GM12878 (cell line): ENCODE data around the gene NSUN5. TPM values are rescaled to one million over a fixed set of nuclear protein-coding genes. Genes with fewer than 3 reads are reported as not detected.
A peak's percentile ranks its signal among the peaks of the same experiment; 100 is the strongest.

Source experiments
- ATAC-seq: fragments of 200-7000 bp; cut with Tn5 transposase; 3 replicates; pipeline ENCODE4 v1.9.1; 2020; ENCODE audit warnings: mild to moderate bottlenecking, moderate library complexity
- Bru-seq: library from RNA; stranded (reverse); fragments of 400-500 nt; gene quantifications from one replicate; lab custom pipeline; 2021; lab: Mats Ljungman, UMichigan
- BruChase-seq, 2 experiments: library from RNA; stranded (reverse); fragments of 400-500 nt; gene quantifications; one replicate each; lab custom pipeline; 2021; lab: Mats Ljungman, UMichigan
- BruUV-seq: library from RNA; stranded (reverse); fragments of 400-500 nt; replicated peaks from 2 replicates; lab custom pipeline; 2021; lab: Mats Ljungman, UMichigan
- CTCF ChIA-PET: fragments of 300-600 bp; sonication (Branson Sonifier 250); formaldehyde crosslinking; extraction: SDS; loops from one replicate; lab custom pipeline; 2021; ENCODE audit warnings: inconsistent platforms; lab: Yijun Ruan, JAX
- POLR2A ChIA-PET: fragments of 350-600 bp; formaldehyde crosslinking; extraction: SDS; loops from one replicate; lab custom pipeline; 2021; ENCODE audit warnings: inconsistent platforms; lab: Charles Lee
- RAD21 ChIA-PET: fragments of 300-600 bp; sonication (Branson Sonifier 250); formaldehyde crosslinking; loops from one replicate; lab custom pipeline; 2023; ENCODE audit warnings: antibody characterized with exemption; ENCODE audit not compliant: unreplicated experiment; lab: Charles Lee
- SMC1A ChIA-PET: fragments of 300-600 bp; sonication (Branson Sonifier 250); formaldehyde crosslinking; loops from one replicate; lab custom pipeline; 2023; ENCODE audit not compliant: unreplicated experiment, uncharacterized antibody; lab: Charles Lee
- DNase-seq: peaks from one replicate; pipeline ENCODE4 v3.0.0-alpha.2; 2011; ENCODE audit warnings: low read depth, low spot score
- FAIRE-seq: peaks from 3 replicates; lab custom pipeline; 2011; peaks lifted over from hg19 to GRCh38; lab: Jason Lieb, UNC
- H2AFZ ChIP-seq: 2 replicates; pipeline ENCODE4 v1.6.0; 2011; ENCODE audit warnings: low read depth, low read length, control low read depth; ENCODE audit not compliant: control insufficient read depth
- H3K27ac ChIP-seq: 2 replicates; pipeline ENCODE4 v1.5.1; 2011; ENCODE audit warnings: control low read depth; ENCODE audit not compliant: control insufficient read depth, insufficient read depth
- H3K27me3 ChIP-seq, 2 experiments: replicated peaks in 1 of 2; 2 replicates each; pipeline versions ENCODE4 v1.6.0 to v1.6.1; 2011; ENCODE audit warnings: low read length in 1 of 2; ENCODE audit not compliant: control insufficient read depth in 2 of 2, insufficient read depth in 2 of 2
- H3K36me3 ChIP-seq, 2 experiments: 2 replicates each; pipeline ENCODE4 v1.5.1; 2011; ENCODE audit warnings: low read length in 1 of 2; ENCODE audit not compliant: control insufficient read depth in 2 of 2, insufficient read depth in 2 of 2
- H3K4me1 ChIP-seq: 2 replicates; pipeline ENCODE4 v1.6.1; 2011; ENCODE audit warnings: mild to moderate bottlenecking, low read length, moderate library complexity, mixed read lengths; ENCODE audit not compliant: control insufficient read depth, insufficient read depth
- H3K4me2 ChIP-seq: 2 replicates; pipeline ENCODE4 v1.6.0; 2011; ENCODE audit warnings: control low read depth; ENCODE audit not compliant: control insufficient read depth, insufficient read depth
- H3K4me3 ChIP-seq: fragments of 200-600 bp; sonication (generic); 2 replicates; pipeline ENCODE4 v1.5.1; 2016
- H3K79me2 ChIP-seq: 2 replicates; pipeline ENCODE4 v1.6.0; 2011; ENCODE audit warnings: low read length; ENCODE audit not compliant: control insufficient read depth, insufficient read depth
- H3K9ac ChIP-seq: 2 replicates; pipeline ENCODE4 v1.8.0; 2011; ENCODE audit warnings: low read length, control low read depth, mixed read lengths; ENCODE audit not compliant: control insufficient read depth, insufficient read depth
- H3K9me3 ChIP-seq: replicated peaks from 3 replicates; pipeline ENCODE4 v1.5.1; 2011; ENCODE audit warnings: mild to moderate bottlenecking, low read length; ENCODE audit not compliant: control insufficient read depth, insufficient read depth
- H4K20me1 ChIP-seq: 2 replicates; pipeline ENCODE4 v1.6.0; 2011; ENCODE audit not compliant: control insufficient read depth, insufficient read depth
- CBX3 ChIP-seq: fragments of 200-600 bp; sonication (generic); IDR thresholded peaks from 2 replicates; pipeline ENCODE4 v1.6.1; 2016; ENCODE audit warnings: low read depth, borderline replicate concordance
- MYC ChIP-seq: IDR thresholded peaks from 2 replicates; pipeline ENCODE4 v1.6.1; 2011; ENCODE audit warnings: mild to moderate bottlenecking, low read length, moderate library complexity, inconsistent platforms; ENCODE audit not compliant: insufficient read depth, insufficient replicate concordance, insufficient read length, severe bottlenecking
- PML ChIP-seq: IDR thresholded peaks from 2 replicates; pipeline ENCODE4 v1.6.1; 2012; ENCODE audit warnings: low read length, inconsistent platforms
- PRDM15 ChIP-seq: fragments of 450-650 bp; formaldehyde crosslinking; IDR thresholded peaks from 2 replicates; pipeline ENCODE4 v1.4.0; 2020; ENCODE audit warnings: mild to moderate bottlenecking, moderate library complexity
- SREBF2 ChIP-seq: IDR thresholded peaks from 2 replicates; pipeline ENCODE4 v1.6.1; 2012; ENCODE audit warnings: mild to moderate bottlenecking, low read length
- SUPT20H ChIP-seq: IDR thresholded peaks from 2 replicates; pipeline ENCODE4 v1.6.1; 2011; ENCODE audit warnings: low read depth, mild to moderate bottlenecking, low read length, moderate library complexity, borderline replicate concordance; ENCODE audit not compliant: control insufficient read depth
- TCF12 ChIP-seq: IDR thresholded peaks from 2 replicates; pipeline ENCODE4 v1.6.1; 2011; ENCODE audit warnings: low read depth, mild to moderate bottlenecking, low read length
- TCF3 ChIP-seq: IDR thresholded peaks from 2 replicates; pipeline ENCODE4 v1.6.1; 2012; ENCODE audit warnings: low read depth, mild to moderate bottlenecking, low read length, borderline replicate concordance; ENCODE audit not compliant: insufficient read depth
- WGBS: methylation state at CpG from one replicate; pipeline ENCODE4 v1.1.6; 2016; ENCODE audit warnings: low lambda C conversion rate; ENCODE audit not compliant: insufficient replicate concordance, insufficient coverage; ENCODE audit errors: missing lambda C conversion rate; 5-methylcytosine and 5-hydroxymethylcytosine counted together
- in situ Hi-C: fragments of 300-500 bp; cut with MboI; formaldehyde crosslinking; loops from 9 replicates; pipeline ENCODE4 v1.14.3; 2018; ENCODE audit warnings: mixed read lengths
- intact Hi-C: fragments of 100-400 bp; cut with micrococcal nuclease; formaldehyde crosslinking; loops from one replicate; pipeline ENCODE4 v1.14.2; 2022; ENCODE audit not compliant: unreplicated experiment
- long read RNA-seq, 2 experiments: library from polyadenylated mRNA; unstranded; transcript quantifications; one replicate each; pipeline ENCODE4 v2.0.0, GENCODE V29; 2019 to 2020
- polyA minus RNA-seq, 3 experiments: library from RNA; depleted of rRNA, polyadenylated mRNA; stranded (reverse); fragments of >200 nt; gene quantifications; 2 replicates each; pipeline ENCODE4 v1.2.3, GENCODE V29; 2011
- polyA plus RNA-seq, 11 experiments: library from polyadenylated mRNA; depleted of rRNA in 4 of 11; unstranded in 6 of 11; stranded (reverse) in 5 of 11; fragments of >200 nt; fragmentation: Nextera tagmentation in 4 of 11; fragmentation: Illumina TruSeq in 1 of 11; extraction: Ambion mirVana in 4 of 11; extraction: Trizol in 1 of 11; gene quantifications; 1 replicate in 1 of 11; 2 replicates in 10 of 11; pipeline versions ENCODE4 v1.2.1 to v1.2.3, GENCODE V29; 2011 to 2016; ENCODE audit warnings: inconsistent platforms in 2 of 11, missing spikeins in 2 of 11, low read depth in 1 of 11
- total RNA-seq, 4 experiments: library from RNA; depleted of rRNA in 3 of 4; stranded (reverse); fragments of >200 nt in 3 of 4; fragmentation: Illumina TruSeq in 1 of 4; extraction: Trizol in 1 of 4; gene quantifications; 2 replicates each; pipeline versions ENCODE4 v1.2.1 to v1.2.3, GENCODE V29; 2013 to 2021
- TF ChIP-seq, protein P1 (sequence below): fragments of 450-650 bp; IDR thresholded peaks from 2 replicates; pipeline ENCODE4 v1.6.1; 2014; ENCODE audit warnings: mild to moderate bottlenecking

The NSUN5 gene
- total RNA-seq (2013; cell fraction: nucleolus; rRNA removed): 24.8 and 27.6 TPM in 2 replicates
- total RNA-seq (2014; rRNA removed) (43.5 and 61.0 TPM in 2 replicates), total RNA-seq (2014; rRNA removed; fragmentation: Illumina TruSeq; extraction: Trizol) (17.0 and 17.2 TPM in 2 replicates), total RNA-seq (2021) (54.3 and 57.3 TPM in 2 replicates), polyA plus RNA-seq (2011; rRNA removed) (10.4 and 28.5 TPM in 2 replicates), polyA plus RNA-seq (2014; fragmentation: Illumina TruSeq; extraction: Trizol) (9.1 and 16.4 TPM in 2 replicates), polyA plus RNA-seq (2014; fragmentation: Nextera tagmentation; extraction: Ambion mirVana) (1 to 10 TPM; 2.0 to 9.2 TPM), polyA plus RNA-seq (2014; rRNA removed) (48.0 and 59.8 TPM in 2 replicates), polyA plus RNA-seq (2016; fragmentation: Nextera tagmentation; extraction: Ambion mirVana) (10 to 100 TPM; 61.8 to 63.4 TPM), polyA minus RNA-seq (2011; rRNA and poly(A)+ RNA removed) (19.2 and 34.9 TPM in 2 replicates), Bru-seq, nascent RNA (percentile 80 among the genes with signal in this experiment), BruChase-seq, experiment 1, labeled RNA remaining after a 6-hour chase (percentile 87 among the genes with signal in this experiment), BruChase-seq, experiment 2, labeled RNA remaining after a 2-hour chase (percentile 84 among the genes with signal in this experiment)
- polyA plus RNA-seq (2011; ENCODE audit: low read depth): 12.2 TPM
- polyA plus RNA-seq (2011; cell fraction: cytosol; rRNA removed): 37.5 and 54.7 TPM in 2 replicates
- 74.2 and 93.3 TPM in 2 replicates for polyA plus RNA-seq (2011; cell fraction: nucleus; rRNA removed)
- polyA plus RNA-seq (2012): 30.1 and 31.8 TPM in 2 replicates
- polyA minus RNA-seq (2011; cell fraction: cytosol; rRNA and poly(A)+ RNA removed): 15.3 and 18.3 TPM in 2 replicates
- polyA minus RNA-seq (2011; cell fraction: nucleus; rRNA and poly(A)+ RNA removed): 16.2 and 30.2 TPM in 2 replicates
- long read RNA-seq, experiment 1, transcript NSUN5-204 (10 exons, 1,663 nt): major isoform, 54 of 66 reads
- long read RNA-seq, experiment 1, partial matches to known transcripts: 1 of 66 reads
- long read RNA-seq, experiment 1, other reads (novel, unspliced or antisense): 7 of 66 reads
- long read RNA-seq, experiment 2, transcript NSUN5-204 (10 exons, 1,663 nt): major isoform, 18 of 30 reads
- long read RNA-seq, experiment 2, partial matches to known transcripts: 7 of 30 reads
- long read RNA-seq, experiment 2, other reads (novel, unspliced or antisense): 3 of 30 reads

DNA sequence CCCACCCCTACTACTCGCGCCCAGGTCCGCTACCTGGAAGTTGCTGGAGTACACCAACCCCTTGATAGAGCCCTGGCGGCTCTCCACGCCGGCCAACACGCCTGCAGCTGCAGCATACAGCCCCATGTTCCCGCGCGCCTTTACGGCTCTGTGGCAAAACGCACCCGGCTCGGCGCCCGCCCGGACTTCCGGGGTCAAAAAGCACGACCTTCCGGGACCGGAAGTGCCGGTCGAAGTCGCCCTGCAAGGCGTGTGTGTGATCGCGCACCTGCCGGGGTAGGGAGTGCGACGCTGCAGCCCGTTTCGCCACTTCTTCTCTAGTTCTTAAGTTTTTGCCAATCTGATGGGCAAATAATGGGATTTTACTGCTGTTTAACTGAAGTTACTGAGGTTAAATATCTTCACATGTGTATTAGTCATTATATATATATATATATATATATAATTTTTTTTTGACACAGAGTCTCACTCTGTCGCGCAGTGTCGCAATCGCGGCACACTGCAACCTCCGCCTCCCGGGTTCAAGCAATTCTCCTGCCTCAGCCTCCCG, at the start of gene NSUN5:
Gene NSUN5, minus strand, starts transcription at position 162 of the 550 bp plus-strand sequence. Its CDS starts 36 bp downstream, at position 126.
- BruUV-seq: no TSS peak
- ChIA-PET CTCF (interaction anchor here (1.8 kb wide), 1 partner anchor 15 kb away, joined by 5 read pairs; no protein-coding TSS in a partner anchor), SMC1A (no interaction called here), RAD21 (no interaction called here), POLR2A (interaction anchor here (0.6 kb wide), 1 partner anchor 25 kb away, joined by 5 read pairs; no protein-coding TSS in a partner anchor)
- Histone ChIP-seq H3K79me2 (peaks cover 21% of the 10 kb centered on the region), H3K36me3 (peaks cover 7 to 10% of the 10 kb centered on the region in 2 experiments; a peak in 3 of 4 replicates), H3K4me1 (no peaks in the 10 kb centered on the region; the same call in 1 of the 2 replicates), H3K9me3 (no peaks in the 10 kb centered on the region), H2AFZ (peak within 1 kb of the TSS; percentile 67), H4K20me1 (no peaks in the 10 kb centered on the region), H3K4me2 (peak within 1 kb of the TSS; percentile 87), H3K4me3 (peak within 1 kb of the TSS; percentile 91), H3K9ac (peak within 1 kb of the TSS; percentile 70), H3K27ac (peak within 1 kb of the TSS; percentile 50; the same call in 1 of the 2 replicates), H3K27me3 (no peaks in the 10 kb centered on the region)
- peak; percentile 70 for FAIRE-seq
- DNase-seq: peak; percentile 56
- 17% methylated on average over 30 of the region's 40 CpGs for WGBS
- intact Hi-C loops (no loop called here), in situ Hi-C loops (no loop called here)
- peak; percentile 98 for ATAC-seq
- no peak for TF ChIP-seq SUPT20H
- TF ChIP-seq SREBF2: no peak
- TF ChIP-seq TCF12: peak; percentile 80
- TF ChIP-seq PRDM15 (CRISPR knock-in tag): no peak
- TF ChIP-seq CBX3: no peak
- TF ChIP-seq PML: peak; percentile 84; the same call in 1 of the 2 replicates
- TF ChIP-seq, protein P1, sequence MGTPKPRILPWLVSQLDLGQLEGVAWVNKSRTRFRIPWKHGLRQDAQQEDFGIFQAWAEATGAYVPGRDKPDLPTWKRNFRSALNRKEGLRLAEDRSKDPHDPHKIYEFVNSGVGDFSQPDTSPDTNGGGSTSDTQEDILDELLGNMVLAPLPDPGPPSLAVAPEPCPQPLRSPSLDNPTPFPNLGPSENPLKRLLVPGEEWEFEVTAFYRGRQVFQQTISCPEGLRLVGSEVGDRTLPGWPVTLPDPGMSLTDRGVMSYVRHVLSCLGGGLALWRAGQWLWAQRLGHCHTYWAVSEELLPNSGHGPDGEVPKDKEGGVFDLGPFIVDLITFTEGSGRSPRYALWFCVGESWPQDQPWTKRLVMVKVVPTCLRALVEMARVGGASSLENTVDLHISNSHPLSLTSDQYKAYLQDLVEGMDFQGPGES: no peak
- no peak for TF ChIP-seq MYC
- TF ChIP-seq TCF3: peak; percentile 83; the same call in 1 of the 2 replicates
